ENCODE data around the gene NLE1. TPM values are rescaled to one million over a fixed set of nuclear protein-coding genes. Genes with fewer than 3 reads are reported as not detected.

Gene NLE1
- polyA plus RNA-seq, 3 donors from 2014 or later: 2.1 to 4.7 (median 3.3) TPM

- Mint-ChIP-seq H3K9me3 (no peaks in the 10 kb centered on the region), H3K27ac (peak overlapping the region; percentile 80 to 94 (median 88)), H3K4me3 (peak overlapping the region in 2 of 5 donors; percentile 38 to 80), H3K27me3 (ENCODE audit: low read depth in 3 of 3) (peaks cover 0 to 3% (median 0%) of the 10 kb centered on the region in 3 donors), H3K36me3 (no peaks in the 10 kb centered on the region), H3K4me1 (peaks cover 47 to 78% of the 10 kb centered on the region in 2 donors)
- no peak for DNase-seq
Measured at GRCh38 chr17:35082073-35082657, 59.9 kb downstream of the NLE1 start.

- Mint-ChIP-seq H3K9me3 (no peaks in the 10 kb centered on the region), H3K27ac (peak overlapping the region in 3 of 6 donors; percentile 40 to 80 (median 48)), H3K4me3 (no peak overlapping the region), H3K27me3 (ENCODE audit: low read depth in 3 of 3) (no peaks in the 10 kb centered on the region), H3K4me1 (peaks cover 46 to 78% of the 10 kb centered on the region in 2 donors), H3K36me3 (no peaks in the 10 kb centered on the region)
- no peak for DNase-seq
Measured at GRCh38 chr17:35081638-35082037, 60.5 kb downstream of the NLE1 start.

GRCh38 chr17:35080536-35080935, 61.6 kb downstream of the NLE1 start:
- H3K4me3 Mint-ChIP-seq: peak overlapping the region in 1 of 5 donors; percentile 20
- no peaks in the 10 kb centered on the region for H3K27me3 Mint-ChIP-seq (ENCODE audit: low read depth in 3 of 3)
- peak overlapping the region in 5 of 6 donors; percentile 0 to 54 (median 33) for H3K27ac Mint-ChIP-seq
- H3K36me3 Mint-ChIP-seq: no peaks in the 10 kb centered on the region
- H3K4me1 Mint-ChIP-seq: peaks cover 44 to 72% of the 10 kb centered on the region in 2 donors
- no peak for DNase-seq
- no peaks in the 10 kb centered on the region for H3K9me3 Mint-ChIP-seq

GRCh38 chr17:35079547-35080423, 62.3 kb downstream of the NLE1 start:
- peak overlapping the region in 1 of 5 donors; percentile 20 for H3K4me3 Mint-ChIP-seq
- H3K27me3 Mint-ChIP-seq (ENCODE audit: low read depth in 3 of 3): no peaks in the 10 kb centered on the region
- H3K9me3 Mint-ChIP-seq: no peaks in the 10 kb centered on the region
- DNase-seq: no peak
- H3K36me3 Mint-ChIP-seq: no peaks in the 10 kb centered on the region
- H3K4me1 Mint-ChIP-seq: peaks cover 48 to 72% of the 10 kb centered on the region in 2 donors
- peak overlapping the region in 5 of 6 donors; percentile 0 to 54 (median 33) for H3K27ac Mint-ChIP-seq

Other genes starting within 250 kb of the NLE1 start
- 1 to 10 TPM in 2 of 3 donors, not detected in 1; 1.4 to 2.7 TPM for gene CCT6B, start 180.8 kb downstream of the NLE1 start, polyA plus RNA-seq
- gene ZNF830, start 180.8 kb downstream of the NLE1 start, polyA plus RNA-seq: 10 to 100 TPM; 12.2 to 29.4 (median 18.1) TPM
- 10 to 100 TPM in 2 of 3 donors, 1 to 10 TPM in 1; 8.6 to 24.5 (median 13.4) TPM for gene LIG3, start 161.8 kb downstream of the NLE1 start, polyA plus RNA-seq
- 10 to 100 TPM; 24.0 to 45.4 (median 34.0) TPM for gene RFFL, start 78.6 kb downstream of the NLE1 start, polyA plus RNA-seq
- 10 to 100 TPM; 11.0 to 17.8 (median 13.8) TPM for gene RAD51D, start 22.4 kb downstream of the NLE1 start, polyA plus RNA-seq
- not detected for gene FNDC8, start 20.7 kb downstream of the NLE1 start, polyA plus RNA-seq
- gene UNC45B, start 5.5 kb upstream of the NLE1 start, polyA plus RNA-seq: 1 to 10 TPM in 1 of 3 donors, under 1 TPM in 1, not detected in 1; 0.41 to 1.0 TPM
- not detected for gene SLC35G3, start 52.1 kb upstream of the NLE1 start, polyA plus RNA-seq
- 100 to 1,000 TPM in 1 of 3 donors, 10 to 100 TPM in 2; 38.5 to 156 (median 84.2) TPM for gene SLFN5, start 100.8 kb upstream of the NLE1 start, polyA plus RNA-seq
- gene SLFN11, start 231.3 kb upstream of the NLE1 start, polyA plus RNA-seq: 10 to 100 TPM in 1 of 3 donors, 1 to 10 TPM in 2; 1.8 to 12.6 (median 7.0) TPM